ENCODE measurements around the gene VEGFD. TPM values are rescaled to one million over a fixed set of nuclear protein-coding genes. Genes with fewer than 3 reads are reported as not detected.
"Not testable (repeated sequence)": the region's sequence is repeated elsewhere in the genome, so short reads cannot be mapped to it uniquely, and the experiment has no call there.

VEGFD gene
- total and polyA plus RNA-seq, 10 donors = 0.52 to 4.4 (median 1.0) TPM

DNA sequence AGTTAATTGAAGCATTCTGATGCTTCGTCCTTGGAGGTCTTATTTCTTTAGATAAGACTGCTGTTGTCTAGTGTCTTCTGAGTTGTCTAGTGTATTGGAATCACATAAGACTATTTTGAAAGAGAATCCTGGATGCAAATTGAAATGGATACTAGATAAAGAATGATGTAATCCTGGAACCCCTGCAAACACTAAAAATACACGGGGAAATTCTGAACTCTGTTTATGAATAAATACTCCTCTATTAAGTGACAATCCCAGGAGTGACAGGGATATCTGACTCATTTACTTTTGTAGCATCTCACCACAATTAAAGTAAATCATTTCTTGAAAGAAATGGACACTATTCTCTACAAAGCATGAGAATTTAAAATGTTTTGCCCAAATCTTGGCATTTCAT is 69.7 kb downstream of the VEGFD start:
- Histone ChIP-seq H3K4me1 (no peaks in the 10 kb centered on the region), H3K4me3 (no peak overlapping the region), H3K9me3 (no peaks in the 10 kb centered on the region), H3K27me3 (replicated peaks in 1 of 7) (no peaks in the 10 kb centered on the region), H3K36me3 (no peaks in the 10 kb centered on the region), H3K27ac (no peak overlapping the region)
- WGBS, 5 donors = 49 to 74% (median 72%) methylated on average over 2 of the region's 2 CpGs
- no peak for DNase-seq
- no peak for TF ChIP-seq POLR2AphosphoS5 (IDR thresholded peaks at IDR 0.05)
- TF ChIP-seq, protein P1, sequence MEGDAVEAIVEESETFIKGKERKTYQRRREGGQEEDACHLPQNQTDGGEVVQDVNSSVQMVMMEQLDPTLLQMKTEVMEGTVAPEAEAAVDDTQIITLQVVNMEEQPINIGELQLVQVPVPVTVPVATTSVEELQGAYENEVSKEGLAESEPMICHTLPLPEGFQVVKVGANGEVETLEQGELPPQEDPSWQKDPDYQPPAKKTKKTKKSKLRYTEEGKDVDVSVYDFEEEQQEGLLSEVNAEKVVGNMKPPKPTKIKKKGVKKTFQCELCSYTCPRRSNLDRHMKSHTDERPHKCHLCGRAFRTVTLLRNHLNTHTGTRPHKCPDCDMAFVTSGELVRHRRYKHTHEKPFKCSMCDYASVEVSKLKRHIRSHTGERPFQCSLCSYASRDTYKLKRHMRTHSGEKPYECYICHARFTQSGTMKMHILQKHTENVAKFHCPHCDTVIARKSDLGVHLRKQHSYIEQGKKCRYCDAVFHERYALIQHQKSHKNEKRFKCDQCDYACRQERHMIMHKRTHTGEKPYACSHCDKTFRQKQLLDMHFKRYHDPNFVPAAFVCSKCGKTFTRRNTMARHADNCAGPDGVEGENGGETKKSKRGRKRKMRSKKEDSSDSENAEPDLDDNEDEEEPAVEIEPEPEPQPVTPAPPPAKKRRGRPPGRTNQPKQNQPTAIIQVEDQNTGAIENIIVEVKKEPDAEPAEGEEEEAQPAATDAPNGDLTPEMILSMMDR (IDR thresholded peaks at IDR 0.05 in 8 of 11, conservative IDR thresholded peaks at IDR 0.05 in 3 of 11) = no peak
- TF ChIP-seq POLR2A (IDR thresholded peaks at IDR 0.05) = no peak
- intact Hi-C loops (cut with DNase I; ENCODE audit: low total_unique reads) = no loop called here

DNA sequence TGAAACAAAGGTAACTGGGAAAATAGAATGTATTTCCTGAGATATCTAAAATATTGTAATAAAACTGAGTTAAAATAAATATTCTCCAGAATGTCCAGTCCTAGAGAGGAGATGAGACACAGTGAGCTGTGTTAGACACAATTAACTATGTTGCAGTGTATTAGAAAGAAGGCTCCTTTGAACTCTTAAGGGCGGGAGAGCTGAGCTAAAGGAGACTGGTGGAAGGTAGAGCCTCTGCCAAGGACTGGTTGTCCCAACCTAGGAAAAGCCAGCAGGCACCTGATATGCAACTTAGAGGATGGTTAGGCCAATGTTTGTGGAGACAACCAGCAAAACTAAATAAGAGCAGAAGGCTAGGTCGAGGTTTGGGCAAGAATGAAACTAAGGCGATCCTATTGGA is 73.1 kb downstream of the VEGFD start:
- peak overlapping the region in 2 of 8 donors; percentile 27 to 54 for H3K27ac ChIP-seq
- intact Hi-C loops (cut with DNase I; ENCODE audit: low total_unique reads) = no loop called here
- 68 to 89% (median 74%) methylated on average over 3 of the region's 3 CpGs for WGBS, 5 donors

DNA sequence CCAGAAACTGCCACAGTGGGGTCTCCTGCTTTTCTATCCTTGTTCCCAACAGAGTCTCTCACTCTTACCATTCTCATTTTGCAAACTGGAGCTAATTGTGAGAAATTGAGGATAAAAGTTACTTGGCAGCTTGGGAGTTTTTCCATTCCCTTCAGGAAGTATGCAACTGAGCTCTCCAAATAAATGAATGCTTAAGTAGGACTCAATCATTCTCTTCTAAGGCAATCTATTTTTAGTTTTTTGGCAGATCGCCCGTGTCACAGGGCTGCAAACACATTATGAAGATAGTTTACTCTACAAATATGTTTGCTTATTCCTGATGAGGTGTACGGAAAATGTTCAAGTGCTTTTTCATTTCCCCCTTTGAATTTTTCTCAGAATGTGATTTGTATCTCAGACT is 74.1 kb downstream of the VEGFD start:
- TF ChIP-seq POLR2A (IDR thresholded peaks at IDR 0.05) (no peak), POLR2AphosphoS5 (IDR thresholded peaks at IDR 0.05) (no peak)
- TF ChIP-seq, protein P1 (IDR thresholded peaks at IDR 0.05 in 8 of 11, conservative IDR thresholded peaks at IDR 0.05 in 3 of 11) = no peak
- no peak overlapping the region for H3K4me3 ChIP-seq
- H3K9me3 ChIP-seq = no peaks in the 10 kb centered on the region
- H3K27ac ChIP-seq = peak overlapping the region in 4 of 8 donors; percentile 21 to 54 (median 39)
- DNase-seq = no peak
- H3K4me1 ChIP-seq = no peaks in the 10 kb centered on the region
- H3K36me3 ChIP-seq = no peaks in the 10 kb centered on the region
- intact Hi-C loops (cut with DNase I; ENCODE audit: low total_unique reads) = no loop called here
- peaks cover 0 to 6% (median 0%) of the 10 kb centered on the region in 7 donors for H3K27me3 ChIP-seq (replicated peaks in 1 of 7)
- 33 to 48% (median 46%) methylated on average over 3 of the region's 3 CpGs for WGBS, 5 donors

More for the DNA sequence above, 73.1 kb downstream of the VEGFD start:
- no peak for DNase-seq
- no peaks in the 10 kb centered on the region for H3K9me3 ChIP-seq
- no peaks in the 10 kb centered on the region for H3K4me1 ChIP-seq
- H3K36me3 ChIP-seq = no peaks in the 10 kb centered on the region
- peaks cover 0 to 6% (median 0%) of the 10 kb centered on the region in 7 donors for H3K27me3 ChIP-seq (replicated peaks in 1 of 7)
- TF ChIP-seq POLR2AphosphoS5 (IDR thresholded peaks at IDR 0.05) (no peak), POLR2A (IDR thresholded peaks at IDR 0.05) (no peak)
- TF ChIP-seq, protein P1 (IDR thresholded peaks at IDR 0.05 in 8 of 11, conservative IDR thresholded peaks at IDR 0.05 in 3 of 11) = no peak
- H3K4me3 ChIP-seq = no peak overlapping the region

DNA sequence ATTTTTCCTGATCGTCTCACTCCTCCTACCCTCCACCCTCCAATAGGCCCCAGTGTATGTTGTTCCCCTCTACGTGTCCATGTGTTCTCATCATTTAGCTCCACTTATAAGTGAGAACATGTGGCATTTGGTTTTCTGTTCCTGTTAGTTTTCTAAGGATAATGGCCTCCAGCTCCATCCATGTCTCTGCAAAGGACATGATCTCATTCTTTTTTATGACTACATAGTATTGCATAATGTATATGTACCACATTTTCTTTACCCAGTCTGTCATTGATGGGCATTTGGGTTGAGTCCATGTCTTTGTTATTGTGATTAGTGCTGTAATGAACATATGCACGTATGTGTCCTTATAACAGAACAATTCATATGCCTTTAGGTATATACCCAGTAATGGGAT is 78.3 kb downstream of the VEGFD start:
- H3K9me3 ChIP-seq; DNase-seq; H3K36me3 ChIP-seq; H3K4me1 ChIP-seq; H3K27ac ChIP-seq; intact Hi-C loops (cut with DNase I; ENCODE audit: low total_unique reads); H3K4me3 ChIP-seq; H3K27me3 ChIP-seq (replicated peaks in 1 of 7): not testable (repeated sequence)
- WGBS, 5 donors = 71 to 100% (median 88%) methylated on average over 3 of the region's 3 CpGs

DNA sequence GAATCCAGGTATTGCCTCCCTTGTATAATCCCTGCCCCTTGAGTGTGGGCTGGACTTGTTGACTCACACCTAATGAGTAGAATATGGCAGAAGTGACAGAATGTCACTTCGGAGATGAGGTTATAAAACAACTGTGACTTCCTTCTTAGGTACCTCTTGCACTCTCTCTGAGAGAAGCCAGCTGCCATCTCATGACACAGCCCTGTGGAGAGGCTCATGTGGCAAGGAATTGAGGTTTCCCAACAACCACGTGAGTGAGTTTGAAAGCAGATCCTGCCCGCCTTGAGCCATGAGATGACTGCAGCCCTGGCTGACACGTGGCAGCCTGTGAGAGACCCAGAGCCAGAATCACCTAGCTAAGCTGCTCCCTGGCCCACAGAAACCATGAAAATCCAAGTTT is 82.3 kb downstream of the VEGFD start:
- intact Hi-C loops (cut with DNase I; ENCODE audit: low total_unique reads) = no loop called here
- no peak overlapping the region for H3K27ac ChIP-seq

More for the DNA sequence above, 82.3 kb downstream of the VEGFD start:
- TF ChIP-seq, protein P1 (IDR thresholded peaks at IDR 0.05 in 8 of 11, conservative IDR thresholded peaks at IDR 0.05 in 3 of 11) = no peak
- TF ChIP-seq POLR2A (IDR thresholded peaks at IDR 0.05) = no peak
- TF ChIP-seq POLR2AphosphoS5 (IDR thresholded peaks at IDR 0.05) = no peak
- DNase-seq = no peak
- WGBS, 5 donors = 23 to 43% (median 37%) methylated on average over 2 to 4 of the region's 4 CpGs
- Histone ChIP-seq H3K36me3 (no peaks in the 10 kb centered on the region), H3K9me3 (no peaks in the 10 kb centered on the region), H3K27me3 (replicated peaks in 1 of 7) (no peaks in the 10 kb centered on the region), H3K4me1 (peaks cover 0 to 3% (median 0%) of the 10 kb centered on the region in 6 donors), H3K4me3 (no peak overlapping the region)

Measured in spleen (tissue), 11 donors.